Thoracic aorta (tissue), 2 donors: ENCODE data around the gene SNTG2. TPM values are rescaled to one million over a fixed set of nuclear protein-coding genes. Genes with fewer than 3 reads are reported as not detected.

Experiments used
- ATAC-seq: fragments of 150-250 bp; one replicate; pipeline ENCODE4 v1.8.0; 2017; ENCODE audit warnings: low read depth; ENCODE audit not compliant: insufficient number of reproducible peaks, low FRiP score
- DNase-seq: peaks from one replicate; pipeline ENCODE4 v3.0.0-alpha.2; 2020; ENCODE audit warnings: low spot score
- H3K27ac ChIP-seq, 2 donors: fragments of 200-600 bp; sonication (generic); 1 replicate in 1 of 2; 2 replicates in 1 of 2; pipeline ENCODE4 v1.5.1; 2016; ENCODE audit warnings: mild to moderate bottlenecking in 2 of 2, moderate library complexity in 2 of 2
- H3K27me3 ChIP-seq: fragments of 200-600 bp; sonication (generic); replicated peaks from 2 replicates; pipeline ENCODE4 v1.6.0; 2016; ENCODE audit warnings: mild to moderate bottlenecking; ENCODE audit not compliant: insufficient read depth
- H3K36me3 ChIP-seq: fragments of 200-600 bp; sonication (generic); one replicate; pipeline ENCODE4 v1.5.1; 2016
- H3K4me1 ChIP-seq, 2 donors: fragments of 200-600 bp; sonication (generic); 1 replicate in 1 of 2; 2 replicates in 1 of 2; pipeline versions ENCODE4 v1.5.1 to v1.6.0; 2016; ENCODE audit warnings: low read depth in 2 of 2, mild to moderate bottlenecking in 1 of 2; ENCODE audit not compliant: control insufficient read depth in 1 of 2
- H3K4me3 ChIP-seq: fragments of 200-600 bp; sonication (generic); 2 replicates; pipeline ENCODE4 v1.5.1; 2016; ENCODE audit warnings: mild to moderate bottlenecking
- H3K9me3 ChIP-seq: fragments of 200-600 bp; sonication (generic); 2 replicates; pipeline ENCODE4 v1.5.1; 2016
- total RNA-seq, 2 donors: library from RNA; depleted of rRNA; stranded (reverse); fragments of >200 nt; gene quantifications; one replicate each; pipeline versions ENCODE4 v1.1.0 to v1.2.3, GENCODE V29; 2016
- TF ChIP-seq, protein P1 (sequence below): fragments of 200-600 bp; sonication (generic); IDR thresholded peaks from one replicate; pipeline ENCODE4 v1.5.1; 2019; ENCODE audit warnings: antibody characterized with exemption

Gene SNTG2
- total RNA-seq, result 10 to 100 TPM in 1 of 2 donors, 1 to 10 TPM in 1; 8.9 to 18.6 TPM

GRCh38 chr2:950080-950966 lies at the start of gene SNTG2:
SNTG2 (plus strand) TSS chr2:950849; CDS start chr2:950997, 148 bp downstream.
- no peaks in the 10 kb centered on the region for H3K9me3 ChIP-seq
- no peak for ATAC-seq
- H3K36me3 ChIP-seq, result no peaks in the 10 kb centered on the region
- H3K27me3 ChIP-seq, result peaks cover 5% of the 10 kb centered on the region
- H3K4me1 ChIP-seq, result peaks cover 4 to 13% of the 10 kb centered on the region in 2 donors
- TF ChIP-seq, protein P1, sequence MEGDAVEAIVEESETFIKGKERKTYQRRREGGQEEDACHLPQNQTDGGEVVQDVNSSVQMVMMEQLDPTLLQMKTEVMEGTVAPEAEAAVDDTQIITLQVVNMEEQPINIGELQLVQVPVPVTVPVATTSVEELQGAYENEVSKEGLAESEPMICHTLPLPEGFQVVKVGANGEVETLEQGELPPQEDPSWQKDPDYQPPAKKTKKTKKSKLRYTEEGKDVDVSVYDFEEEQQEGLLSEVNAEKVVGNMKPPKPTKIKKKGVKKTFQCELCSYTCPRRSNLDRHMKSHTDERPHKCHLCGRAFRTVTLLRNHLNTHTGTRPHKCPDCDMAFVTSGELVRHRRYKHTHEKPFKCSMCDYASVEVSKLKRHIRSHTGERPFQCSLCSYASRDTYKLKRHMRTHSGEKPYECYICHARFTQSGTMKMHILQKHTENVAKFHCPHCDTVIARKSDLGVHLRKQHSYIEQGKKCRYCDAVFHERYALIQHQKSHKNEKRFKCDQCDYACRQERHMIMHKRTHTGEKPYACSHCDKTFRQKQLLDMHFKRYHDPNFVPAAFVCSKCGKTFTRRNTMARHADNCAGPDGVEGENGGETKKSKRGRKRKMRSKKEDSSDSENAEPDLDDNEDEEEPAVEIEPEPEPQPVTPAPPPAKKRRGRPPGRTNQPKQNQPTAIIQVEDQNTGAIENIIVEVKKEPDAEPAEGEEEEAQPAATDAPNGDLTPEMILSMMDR, result no peak
- no peak within 1 kb of the TSS for H3K27ac ChIP-seq
- no peak for DNase-seq
- H3K4me3 ChIP-seq, result peak within 1 kb of the TSS; percentile 66

- H3K4me3 ChIP-seq, result no peak overlapping the region
- no peak for DNase-seq
- H3K36me3 ChIP-seq, result no peaks in the 10 kb centered on the region
- TF ChIP-seq, protein P1, result no peak
- H3K27me3 ChIP-seq, result no peaks in the 10 kb centered on the region
- H3K27ac ChIP-seq, result no peak overlapping the region
- ATAC-seq, result no peak
- no peaks in the 10 kb centered on the region for H3K9me3 ChIP-seq
- H3K4me1 ChIP-seq, result no peaks in the 10 kb centered on the region
These were observed 48.1 kb upstream of the SNTG2 start for GRCh38 chr2:902584-902983.

DNA sequence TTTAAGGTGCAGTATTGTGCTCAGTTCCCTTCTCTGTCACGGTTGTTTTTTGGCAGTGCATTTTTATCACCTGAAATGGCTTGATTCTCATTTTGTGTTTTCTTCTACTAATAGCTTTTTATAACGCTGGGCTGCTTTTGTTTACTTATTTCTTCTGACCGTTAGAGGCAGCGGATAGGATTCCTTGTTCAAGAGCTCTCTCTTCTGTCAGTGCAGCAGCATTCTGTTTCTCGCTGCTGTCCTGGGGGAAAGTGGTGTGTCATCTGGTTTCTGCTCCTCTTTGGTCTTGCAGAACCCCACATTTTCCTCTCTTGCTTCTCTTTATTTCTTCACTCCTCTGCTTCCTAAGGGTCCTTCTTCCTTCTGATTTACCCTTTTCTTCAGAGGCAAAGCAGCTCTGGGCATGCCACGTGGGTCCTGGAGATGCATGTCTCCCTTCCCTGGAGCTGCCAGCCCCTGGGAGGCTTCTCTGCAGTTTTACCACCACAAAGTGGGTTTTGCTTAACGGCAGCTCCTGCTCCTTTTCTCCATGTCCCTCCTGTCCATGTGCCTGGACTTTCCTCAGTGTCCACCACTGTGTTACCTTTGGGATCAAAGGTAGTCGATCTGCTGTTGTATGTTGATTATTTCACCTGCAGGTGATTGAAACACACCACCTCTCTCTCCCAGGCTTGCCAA lies 47.3 kb upstream of the SNTG2 start:
- H3K36me3 ChIP-seq, result no peaks in the 10 kb centered on the region
- H3K9me3 ChIP-seq, result no peaks in the 10 kb centered on the region
- no peaks in the 10 kb centered on the region for H3K4me1 ChIP-seq
- no peak for ATAC-seq
- DNase-seq, result no peak
- TF ChIP-seq, protein P1, result no peak
- no peak overlapping the region for H3K27ac ChIP-seq
- no peak overlapping the region for H3K4me3 ChIP-seq
- H3K27me3 ChIP-seq, result no peaks in the 10 kb centered on the region

DNA sequence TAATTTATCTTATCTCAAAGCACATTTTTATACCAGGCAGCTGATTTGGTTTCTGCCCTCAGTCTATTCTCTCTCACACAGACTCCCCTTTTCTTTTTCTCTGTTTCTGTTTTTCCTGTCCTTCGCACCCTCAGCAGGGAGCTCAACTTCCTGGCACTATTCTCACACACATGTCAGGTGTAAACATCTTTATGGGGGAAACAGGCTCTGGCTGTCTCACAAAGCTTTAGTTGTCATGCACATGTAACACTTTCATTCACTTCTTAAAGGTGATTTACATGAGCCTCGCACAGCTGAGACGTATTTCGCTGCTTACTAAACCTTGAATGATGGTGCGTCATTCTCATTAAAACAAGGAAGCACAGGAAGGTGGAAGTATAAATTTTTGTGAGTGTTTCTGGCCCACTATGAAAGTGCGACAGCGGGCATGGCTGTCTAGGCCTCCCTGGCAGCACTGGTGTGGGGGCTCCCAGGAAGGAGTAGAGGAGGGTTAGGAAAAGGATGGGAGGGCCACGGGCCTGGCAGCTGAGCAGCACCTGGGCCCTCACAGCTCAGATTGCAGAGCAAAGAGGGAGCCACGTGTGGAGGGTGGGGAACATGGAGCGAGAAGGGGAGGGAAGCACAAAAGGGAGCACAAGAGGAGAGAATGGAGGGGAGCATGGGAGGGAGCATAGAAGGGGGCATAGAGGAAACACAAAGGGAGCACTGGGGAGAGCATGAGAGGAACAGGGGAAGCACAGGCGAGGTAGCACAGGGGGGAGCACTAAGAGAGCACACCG lies 46.2 kb upstream of the SNTG2 start:
- ATAC-seq (no peak), DNase-seq (no peak)
- no peak overlapping the region for H3K4me3 ChIP-seq
- TF ChIP-seq, protein P1, result no peak
- H3K9me3 ChIP-seq, result no peaks in the 10 kb centered on the region
- H3K4me1 ChIP-seq, result no peaks in the 10 kb centered on the region
- no peaks in the 10 kb centered on the region for H3K27me3 ChIP-seq
- no peaks in the 10 kb centered on the region for H3K36me3 ChIP-seq
- H3K27ac ChIP-seq, result no peak overlapping the region
